ENCODE results near the gene DDI1. TPM values are rescaled to one million over a fixed set of nuclear protein-coding genes. Genes with fewer than 3 reads are reported as not detected.

Gene DDI1
- total RNA-seq, 3 donors from 2014 or later = not detected

GRCh38 chr11:104076455-104076854 lies 40.0 kb downstream of the DDI1 start:
- ATAC-seq (no peak), DNase-seq (no peak)
- intact Hi-C loops (cut with DNase I, micrococcal nuclease) = no loop called here
- Histone ChIP-seq H3K4me3 (no peak overlapping the region), H3K36me3 (ENCODE audit: low read depth) (no peaks in the 10 kb centered on the region), H3K9me3 (no peaks in the 10 kb centered on the region), H3K4me1 (ENCODE audit: low read depth) (no peaks in the 10 kb centered on the region)
- TF ChIP-seq, protein P1, sequence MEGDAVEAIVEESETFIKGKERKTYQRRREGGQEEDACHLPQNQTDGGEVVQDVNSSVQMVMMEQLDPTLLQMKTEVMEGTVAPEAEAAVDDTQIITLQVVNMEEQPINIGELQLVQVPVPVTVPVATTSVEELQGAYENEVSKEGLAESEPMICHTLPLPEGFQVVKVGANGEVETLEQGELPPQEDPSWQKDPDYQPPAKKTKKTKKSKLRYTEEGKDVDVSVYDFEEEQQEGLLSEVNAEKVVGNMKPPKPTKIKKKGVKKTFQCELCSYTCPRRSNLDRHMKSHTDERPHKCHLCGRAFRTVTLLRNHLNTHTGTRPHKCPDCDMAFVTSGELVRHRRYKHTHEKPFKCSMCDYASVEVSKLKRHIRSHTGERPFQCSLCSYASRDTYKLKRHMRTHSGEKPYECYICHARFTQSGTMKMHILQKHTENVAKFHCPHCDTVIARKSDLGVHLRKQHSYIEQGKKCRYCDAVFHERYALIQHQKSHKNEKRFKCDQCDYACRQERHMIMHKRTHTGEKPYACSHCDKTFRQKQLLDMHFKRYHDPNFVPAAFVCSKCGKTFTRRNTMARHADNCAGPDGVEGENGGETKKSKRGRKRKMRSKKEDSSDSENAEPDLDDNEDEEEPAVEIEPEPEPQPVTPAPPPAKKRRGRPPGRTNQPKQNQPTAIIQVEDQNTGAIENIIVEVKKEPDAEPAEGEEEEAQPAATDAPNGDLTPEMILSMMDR (IDR thresholded peaks at IDR 0.05) = no peak

- H3K9me3 ChIP-seq = no peaks in the 10 kb centered on the region
- no peak overlapping the region for H3K4me3 ChIP-seq
- intact Hi-C loops (cut with DNase I, micrococcal nuclease) = no loop called here
- no peaks in the 10 kb centered on the region for H3K4me1 ChIP-seq (ENCODE audit: low read depth)
- DNase-seq (no peak), ATAC-seq (no peak)
- no peaks in the 10 kb centered on the region for H3K36me3 ChIP-seq (ENCODE audit: low read depth)
- TF ChIP-seq, protein P1 (IDR thresholded peaks at IDR 0.05) = no peak
Observed at GRCh38 chr11:104078245-104078644, 41.8 kb downstream of the DDI1 start.

GRCh38 chr11:104078995-104079394 lies 42.6 kb downstream of the DDI1 start:
- no peaks in the 10 kb centered on the region for H3K4me1 ChIP-seq (ENCODE audit: low read depth)
- H3K9me3 ChIP-seq = no peaks in the 10 kb centered on the region
- intact Hi-C loops (cut with DNase I, micrococcal nuclease) = no loop called here
- no peaks in the 10 kb centered on the region for H3K36me3 ChIP-seq (ENCODE audit: low read depth)
- TF ChIP-seq, protein P1 (IDR thresholded peaks at IDR 0.05) = no peak
- H3K4me3 ChIP-seq = no peak overlapping the region
- ATAC-seq (no peak), DNase-seq (no peak)

DNA sequence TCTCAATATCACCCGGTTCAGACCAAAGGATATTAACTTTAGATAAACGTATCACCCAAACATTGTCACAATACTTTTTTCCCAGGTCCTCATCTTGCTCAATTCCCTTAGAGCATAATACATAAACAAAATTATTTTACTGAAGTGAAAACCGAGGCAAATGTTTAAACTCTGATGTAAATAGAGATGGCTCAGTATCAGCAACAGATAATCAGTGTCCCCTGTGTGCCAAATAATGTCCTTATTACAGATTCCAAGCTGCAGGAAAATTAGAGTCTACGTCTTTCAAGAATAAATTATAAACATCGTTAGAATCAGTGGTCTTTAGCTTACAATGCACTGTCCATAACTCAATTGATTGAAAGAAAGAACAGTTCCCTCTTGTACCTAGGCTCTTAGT lies 50.2 kb downstream of the DDI1 start:
- TF ChIP-seq, protein P1 (IDR thresholded peaks at IDR 0.05) = no peak
- ATAC-seq (no peak), DNase-seq (no peak)
- intact Hi-C loops (cut with DNase I, micrococcal nuclease) = no loop called here
- Histone ChIP-seq H3K4me3 (no peak overlapping the region), H3K36me3 (ENCODE audit: low read depth) (no peaks in the 10 kb centered on the region), H3K9me3 (no peaks in the 10 kb centered on the region), H3K4me1 (ENCODE audit: low read depth) (no peaks in the 10 kb centered on the region)

Other genes with a start within 250 kb of the DDI1 start
- 1 to 10 TPM; 3.4 to 6.9 (median 5.7) TPM for gene PDGFD, start 127.5 kb downstream of the DDI1 start, total RNA-seq